Fibroblast of lung (primary cell): Measurements from ENCODE around the gene EMSY.

Source experiments
- CTCF ChIP-seq, 2 donors: IDR thresholded peaks in 1 of 2; conservative IDR thresholded peaks in 1 of 2; 1 replicate in 1 of 2; 2 replicates in 1 of 2; pipeline ENCODE4 v1.5.1; 2011 to 2012; ENCODE audit warnings: low read length in 2 of 2, control low read depth in 1 of 2, inconsistent platforms in 1 of 2, low read depth in 1 of 2, mild to moderate bottlenecking in 1 of 2
- EZH2 ChIP-seq: IDR thresholded peaks from 2 replicates; pipeline ENCODE4 v1.5.1; 2012; ENCODE audit warnings: low read length, control low read depth, mild to moderate bottlenecking; ENCODE audit errors: missing control alignments

- TF ChIP-seq EZH2 (no peak), CTCF (conservative IDR thresholded peaks at IDR 0.05 in 1 of 2, IDR thresholded peaks at IDR 0.05 in 1 of 2; ENCODE audit: low read depth in 1 of 2, low read length in 2 of 2) (no peak)
Observed at GRCh38 chr11:76574406-76574805, 129.6 kb downstream of the EMSY start.
